Vagina (tissue), 2 donors: ENCODE measurements around the gene TBCB. TPM values are rescaled to one million over a fixed set of nuclear protein-coding genes. Genes with fewer than 3 reads are reported as not detected.

Source experiments
- DNase-seq, 2 donors: peaks; one replicate each; pipeline ENCODE4 v3.0.0-alpha.2; 2017; ENCODE audit errors: extremely low spot score in 2 of 2
- H3K27ac ChIP-seq: fragments of 200-600 bp; sonication (generic); one replicate; pipeline ENCODE4 v1.5.1; 2019
- H3K27me3 ChIP-seq: fragments of 200-600 bp; sonication (generic); one replicate; pipeline ENCODE4 v1.5.1; 2019
- H3K36me3 ChIP-seq, 2 donors: fragments of 200-600 bp; sonication (generic); one replicate each; pipeline ENCODE4 v1.5.1; 2017 to 2019
- H3K4me1 ChIP-seq: fragments of 200-600 bp; sonication (generic); one replicate; pipeline ENCODE4 v1.5.1; 2019
- H3K4me3 ChIP-seq, 2 donors: fragments of 200-600 bp; sonication (generic); 1 replicate in 1 of 2; 2 replicates in 1 of 2; pipeline ENCODE4 v1.5.1; 2016 to 2019
- H3K9me3 ChIP-seq: fragments of 200-600 bp; sonication (generic); one replicate; pipeline ENCODE4 v1.5.1; 2019
- CTCF ChIP-seq, 3 experiments: fragments of 450-650 bp in 2 of 3; fragments of 200-600 bp in 1 of 3; sonication (generic) in 1 of 3; IDR thresholded peaks; one replicate each; pipeline ENCODE4 v1.5.1; 2017 to 2019; ENCODE audit warnings: antibody characterized with exemption in 3 of 3, mild to moderate bottlenecking in 2 of 3, moderate library complexity in 2 of 3
- POLR2A ChIP-seq, 2 donors: fragments of 450-650 bp; IDR thresholded peaks; one replicate each; pipeline ENCODE4 v1.6.1; 2017; ENCODE audit warnings: antibody characterized with exemption in 2 of 2, mild to moderate bottlenecking in 2 of 2, moderate library complexity in 2 of 2
- POLR2AphosphoS5 ChIP-seq, 2 donors: sonication (generic); formaldehyde crosslinking; IDR thresholded peaks; one replicate each; pipeline ENCODE4 v1.9.0; 2017; ENCODE audit warnings: antibody characterized with exemption in 2 of 2, mild to moderate bottlenecking in 2 of 2, low read depth in 1 of 2; ENCODE audit not compliant: insufficient read depth in 1 of 2
- intact Hi-C: fragments of 100-400 bp; cut with DNase I; formaldehyde crosslinking; loops from one replicate; pipeline ENCODE4 v1.15.1; 2023
- total RNA-seq: library from RNA; depleted of rRNA; stranded (reverse); fragments of >200 nt; gene quantifications from one replicate; pipeline ENCODE4 v1.2.3, GENCODE V29; 2016

The TBCB gene
- total RNA-seq, 1 donor from 2014 or later, result 105 TPM

DNA sequence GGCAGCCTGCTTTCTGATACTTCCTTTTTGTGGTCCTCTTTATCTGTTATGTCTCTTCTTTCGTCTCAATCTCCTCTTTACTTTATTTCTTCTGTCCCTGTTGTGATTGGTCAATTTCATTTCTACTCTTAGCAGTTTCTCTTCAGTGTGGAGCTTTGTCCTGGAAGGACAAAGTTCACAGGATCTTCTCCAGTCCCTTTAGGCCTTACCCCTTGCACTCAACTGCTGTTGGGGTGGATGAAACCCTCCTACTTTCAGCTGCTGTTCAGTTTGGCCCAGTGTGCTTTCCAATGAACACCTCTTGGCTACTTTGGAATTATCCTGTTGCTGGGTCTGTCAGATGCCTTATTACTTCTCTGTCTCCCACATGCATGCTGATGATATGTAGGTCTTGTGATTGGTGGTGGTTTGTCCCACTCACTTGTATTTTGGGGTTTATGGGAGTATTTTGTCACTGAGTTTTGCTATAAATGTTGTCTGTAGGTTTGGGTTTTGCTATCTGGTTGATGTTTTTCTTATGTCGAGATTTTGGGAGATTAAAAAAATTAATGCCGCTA, 35.8 kb upstream of the TBCB start:
- Histone ChIP-seq H3K36me3 (no peaks in the 10 kb centered on the region), H3K27me3 (no peaks in the 10 kb centered on the region), H3K4me1 (no peaks in the 10 kb centered on the region), H3K4me3 (no peak overlapping the region), H3K27ac (no peak overlapping the region), H3K9me3 (no peaks in the 10 kb centered on the region)
- DNase-seq, result no peak
- intact Hi-C loops, result no loop called here
- no peak for TF ChIP-seq POLR2AphosphoS5 (IDR thresholded peaks at IDR 0.05; ENCODE audit: insufficient read depth in 1 of 2, low read depth in 1 of 2)

- H3K4me1 ChIP-seq, result no peaks in the 10 kb centered on the region
- no peaks in the 10 kb centered on the region for H3K27me3 ChIP-seq
- no peak for DNase-seq
- intact Hi-C loops, result no loop called here
- TF ChIP-seq POLR2AphosphoS5 (IDR thresholded peaks at IDR 0.05; ENCODE audit: insufficient read depth in 1 of 2, low read depth in 1 of 2), result no peak
- no peak for TF ChIP-seq CTCF (IDR thresholded peaks at IDR 0.05)
- no peak overlapping the region for H3K27ac ChIP-seq
- no peak overlapping the region for H3K4me3 ChIP-seq
- H3K36me3 ChIP-seq, result no peaks in the 10 kb centered on the region
- H3K9me3 ChIP-seq, result no peaks in the 10 kb centered on the region
Measured at GRCh38 chr19:36081385-36081784, 33.9 kb upstream of the TBCB start.

GRCh38 chr19:36081894-36082293, 33.4 kb upstream of the TBCB start:
- Histone ChIP-seq H3K4me3 (no peak overlapping the region), H3K27ac (no peak overlapping the region), H3K4me1 (no peaks in the 10 kb centered on the region), H3K27me3 (no peaks in the 10 kb centered on the region), H3K36me3 (no peaks in the 10 kb centered on the region), H3K9me3 (no peaks in the 10 kb centered on the region)
- DNase-seq, result no peak
- intact Hi-C loops, result no loop called here
- no peak for TF ChIP-seq POLR2AphosphoS5 (IDR thresholded peaks at IDR 0.05; ENCODE audit: insufficient read depth in 1 of 2, low read depth in 1 of 2)

DNA sequence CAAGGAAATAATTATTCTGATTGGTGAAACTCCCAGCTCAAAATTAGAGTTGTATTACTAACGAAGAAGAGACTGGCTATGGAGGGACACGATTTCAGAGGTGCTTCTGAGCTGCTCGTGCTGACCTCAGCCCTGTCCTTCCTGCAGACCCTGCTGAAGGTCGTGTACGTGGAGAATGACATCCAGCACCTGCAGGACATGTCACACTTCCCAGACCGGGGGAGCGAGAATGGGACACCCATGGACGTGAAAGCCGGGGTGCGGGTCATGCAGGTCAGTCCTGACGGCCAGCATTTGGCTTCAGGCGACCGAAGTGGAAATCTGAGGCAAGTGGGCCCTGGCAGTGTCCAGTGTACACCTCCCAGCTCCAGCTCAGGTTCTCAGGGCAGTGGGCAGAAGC, 32.4 kb upstream of the TBCB start:
- intact Hi-C loops, result no loop called here
- H3K27me3 ChIP-seq, result no peaks in the 10 kb centered on the region
- no peaks in the 10 kb centered on the region for H3K36me3 ChIP-seq
- H3K27ac ChIP-seq, result no peak overlapping the region
- no peaks in the 10 kb centered on the region for H3K9me3 ChIP-seq
- H3K4me1 ChIP-seq, result no peaks in the 10 kb centered on the region
- no peak for DNase-seq
- TF ChIP-seq POLR2A (IDR thresholded peaks at IDR 0.05) (no peak), POLR2AphosphoS5 (IDR thresholded peaks at IDR 0.05; ENCODE audit: insufficient read depth in 1 of 2, low read depth in 1 of 2) (no peak), CTCF (IDR thresholded peaks at IDR 0.05) (no peak)
- no peak overlapping the region for H3K4me3 ChIP-seq

DNA sequence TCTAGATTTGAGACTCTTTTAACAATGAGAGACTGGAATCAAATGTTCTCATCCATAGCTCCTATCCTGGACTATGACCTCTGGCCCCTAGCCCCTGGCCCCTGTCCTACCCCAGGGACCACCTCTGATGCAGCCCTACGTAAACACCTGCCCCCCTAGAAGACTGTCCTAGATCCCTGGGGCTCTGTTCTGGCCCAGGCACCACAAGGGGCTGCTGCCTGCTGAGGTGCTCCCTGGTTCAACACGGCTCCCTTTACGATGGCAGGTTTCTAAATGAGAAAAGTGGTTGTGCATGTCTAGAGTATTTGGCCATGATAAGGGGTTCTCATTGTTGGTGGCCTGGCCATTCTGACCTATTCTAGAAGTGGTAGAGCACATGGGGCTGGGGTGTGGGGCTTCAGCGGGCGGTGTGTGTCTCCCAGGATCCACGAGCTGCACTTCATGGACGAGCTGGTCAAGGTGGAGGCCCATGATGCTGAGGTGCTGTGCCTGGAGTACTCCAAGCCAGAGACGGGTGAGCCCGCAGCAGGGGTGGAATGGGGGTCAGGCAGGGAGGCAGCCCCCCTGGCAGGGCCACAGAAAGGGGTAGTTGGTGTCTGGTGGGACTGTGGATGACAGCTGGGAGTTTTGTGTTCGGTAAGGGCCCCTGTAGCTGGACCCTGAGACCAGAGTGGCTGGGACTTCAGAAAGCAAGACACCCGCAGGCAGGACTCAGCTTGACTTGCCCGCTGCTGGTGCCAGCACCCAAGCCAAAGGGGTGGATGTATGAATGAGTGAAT, 30.8 kb upstream of the TBCB start:
- intact Hi-C loops, result no loop called here
- Histone ChIP-seq H3K36me3 (no peaks in the 10 kb centered on the region), H3K27me3 (no peaks in the 10 kb centered on the region), H3K4me1 (no peaks in the 10 kb centered on the region), H3K27ac (no peak overlapping the region), H3K9me3 (no peaks in the 10 kb centered on the region), H3K4me3 (no peak overlapping the region)
- DNase-seq, result no peak
- TF ChIP-seq POLR2AphosphoS5 (IDR thresholded peaks at IDR 0.05; ENCODE audit: insufficient read depth in 1 of 2, low read depth in 1 of 2) (no peak), POLR2A (IDR thresholded peaks at IDR 0.05) (no peak), CTCF (IDR thresholded peaks at IDR 0.05) (no peak)

DNA sequence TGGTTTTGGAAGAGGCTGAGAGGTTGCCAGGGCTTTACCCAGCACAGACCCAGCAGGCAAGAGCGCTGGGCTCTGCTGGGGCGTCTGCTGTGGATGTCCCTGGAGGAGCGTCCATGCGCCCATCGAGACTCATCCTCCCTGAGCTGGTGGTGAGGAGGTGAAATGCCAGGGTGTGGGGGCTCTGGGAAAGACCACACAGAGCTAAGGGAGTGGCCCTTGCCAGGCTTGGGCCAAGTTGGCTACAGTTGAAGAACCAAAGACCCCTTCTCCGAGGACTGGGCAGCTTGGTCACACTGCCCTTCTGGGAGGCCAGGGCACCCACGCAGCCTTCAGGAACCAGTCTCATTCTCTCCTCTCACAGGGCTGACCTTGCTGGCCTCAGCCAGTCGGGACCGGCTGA, 28.9 kb upstream of the TBCB start:
- no peaks in the 10 kb centered on the region for H3K27me3 ChIP-seq
- H3K4me1 ChIP-seq, result no peaks in the 10 kb centered on the region
- no peaks in the 10 kb centered on the region for H3K9me3 ChIP-seq
- TF ChIP-seq POLR2AphosphoS5 (IDR thresholded peaks at IDR 0.05; ENCODE audit: insufficient read depth in 1 of 2, low read depth in 1 of 2) (no peak), POLR2A (IDR thresholded peaks at IDR 0.05) (no peak), CTCF (IDR thresholded peaks at IDR 0.05) (no peak)
- H3K27ac ChIP-seq, result no peak overlapping the region
- H3K4me3 ChIP-seq, result no peak overlapping the region
- intact Hi-C loops, result no loop called here
- DNase-seq, result no peak
- H3K36me3 ChIP-seq, result no peaks in the 10 kb centered on the region
